Stimulated activated naive CD8-positive, alpha-beta T cell treated with anti-CD3 and anti-CD28 coated beads, Interleukin-15, Interleukin-2, amounts not matched to agents 100 U/mL and 50 U/mL, for 24 hours (primary cell): Measurements from ENCODE around the gene EMC1.
"Not testable (repeated sequence)": the region's sequence is repeated elsewhere in the genome, so short reads cannot be mapped to it uniquely, and the experiment has no call there.

Experiments
- ATAC-seq: fragments of 150-1000 bp; cut with Tn5 transposase; one replicate; pipeline ENCODE4 v1.10.0; 2021
- DNase-seq: peaks from one replicate; pipeline ENCODE4 v3.0.0; 2021

Gene EMC1

DNA sequence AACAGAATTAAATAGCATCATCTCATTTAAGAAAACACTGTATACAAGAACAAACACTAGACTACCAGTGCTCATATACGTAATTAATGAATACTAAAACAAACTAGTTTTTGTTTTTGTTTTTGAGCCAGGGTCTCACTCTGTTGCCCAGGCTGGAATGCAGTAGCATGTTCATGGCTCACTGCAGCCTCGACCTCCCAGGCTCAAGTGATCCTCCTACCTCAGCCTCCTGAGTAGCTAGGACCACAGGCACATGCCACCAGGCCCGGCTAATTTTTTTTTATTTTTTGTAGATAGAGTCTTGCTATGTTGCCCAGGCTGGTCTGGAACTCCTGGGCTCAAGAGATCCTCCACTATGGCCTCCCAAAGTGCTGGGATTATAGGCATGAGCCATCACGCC is 34.7 kb downstream of the EMC1 start:
- not testable (repeated sequence) for ATAC-seq, DNase-seq

DNA sequence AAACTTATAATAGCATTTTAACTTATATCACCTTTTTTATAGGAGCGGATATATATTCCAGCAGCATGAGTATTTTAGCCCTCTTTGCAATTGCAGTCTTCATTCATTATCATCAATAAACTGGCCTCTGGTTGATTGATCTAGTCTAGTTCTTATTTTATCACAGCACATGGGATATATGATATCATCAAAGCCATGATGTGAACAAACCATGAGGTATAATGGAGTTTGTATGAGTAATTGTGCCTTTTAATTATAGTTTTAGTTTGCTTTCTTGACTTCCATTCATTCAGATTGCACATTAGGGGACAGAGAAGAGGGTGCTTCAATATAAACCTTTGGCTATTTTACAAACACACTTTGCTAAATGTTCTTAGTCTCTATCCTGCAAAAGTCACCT is 37.7 kb downstream of the EMC1 start:
- no peak for DNase-seq
- ATAC-seq, result no peak

GRCh38 chr1:19212167-19212566 is 39.2 kb downstream of the EMC1 start:
- ATAC-seq (no peak), DNase-seq (no peak)

GRCh38 chr1:19210772-19211549 is 40.4 kb downstream of the EMC1 start:
- no peak for DNase-seq
- no peak for ATAC-seq

- ATAC-seq (peak; percentile 84), DNase-seq (peak; percentile 99)
Measured at GRCh38 chr1:19209990-19210771, 41.1 kb downstream of the EMC1 start, which contains the start of gene UBR4. Gene UBR4 (minus strand): TSS chr1:19210266. CDS start chr1:19210248, 18 bp downstream.

DNA sequence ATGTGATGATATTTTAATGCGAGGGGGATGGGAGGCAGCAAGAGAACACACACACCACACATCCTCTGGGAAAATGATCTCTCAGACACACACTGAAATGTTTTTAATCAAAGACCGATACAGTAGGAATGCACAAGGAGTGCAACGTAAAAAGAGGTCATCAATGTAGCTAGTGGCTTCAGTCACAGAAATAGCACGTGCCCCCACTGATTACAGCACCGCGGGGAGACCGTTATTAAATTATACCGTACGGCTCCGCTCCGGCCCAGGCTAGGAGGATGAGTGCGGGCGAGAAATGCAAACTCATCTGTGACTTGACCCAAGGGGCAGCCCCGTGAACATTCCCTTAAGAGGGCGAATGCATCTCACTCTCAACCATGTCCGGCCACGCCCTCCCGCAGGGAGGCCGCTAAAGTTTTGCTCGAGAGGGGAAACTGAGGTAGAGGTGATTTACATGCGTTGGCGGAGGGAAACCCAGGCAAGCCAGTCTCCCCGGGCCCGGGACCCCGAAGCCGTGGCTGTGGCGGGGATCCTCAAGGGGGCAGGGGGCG is 41.8 kb downstream of the EMC1 start:
- DNase-seq (peak; percentile 82), ATAC-seq (peak; percentile 81)

DNA sequence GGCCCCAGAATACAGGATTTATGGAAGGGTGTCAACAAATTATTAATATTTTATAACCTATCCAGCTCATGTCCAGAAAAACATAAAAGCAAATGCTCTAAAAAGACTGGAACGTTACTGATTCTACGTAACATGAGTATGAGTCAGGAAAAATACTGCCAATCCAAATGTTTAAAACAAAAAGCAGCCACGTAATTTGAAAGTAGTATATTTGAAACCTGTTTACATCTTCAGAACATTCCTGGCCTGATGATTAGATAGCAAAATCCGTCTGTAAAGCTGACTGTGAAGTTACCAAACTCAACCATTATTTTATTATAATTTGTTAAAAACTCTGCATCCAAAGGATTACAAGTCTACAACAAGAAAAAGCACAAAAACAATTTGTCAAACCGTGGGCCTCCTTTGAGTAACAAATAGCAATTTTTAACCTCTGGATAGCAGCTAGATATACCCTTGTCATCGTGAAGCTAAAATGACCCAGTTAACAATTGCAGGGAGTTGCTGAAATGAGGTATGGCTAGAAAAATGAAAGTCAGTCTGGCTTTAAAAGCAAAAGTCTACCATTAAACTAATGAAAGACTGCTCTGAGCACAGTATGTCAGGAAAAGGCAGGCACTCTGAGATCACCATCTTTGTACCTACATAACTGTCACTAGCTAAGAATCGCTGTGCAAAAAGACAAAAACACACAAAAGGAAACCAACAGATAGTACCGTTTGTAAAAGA is 42.5 kb downstream of the EMC1 start:
- ATAC-seq (no peak), DNase-seq (no peak)

GRCh38 chr1:19206947-19207346 is 44.4 kb downstream of the EMC1 start:
- ATAC-seq, result no peak
- DNase-seq, result no peak

DNA sequence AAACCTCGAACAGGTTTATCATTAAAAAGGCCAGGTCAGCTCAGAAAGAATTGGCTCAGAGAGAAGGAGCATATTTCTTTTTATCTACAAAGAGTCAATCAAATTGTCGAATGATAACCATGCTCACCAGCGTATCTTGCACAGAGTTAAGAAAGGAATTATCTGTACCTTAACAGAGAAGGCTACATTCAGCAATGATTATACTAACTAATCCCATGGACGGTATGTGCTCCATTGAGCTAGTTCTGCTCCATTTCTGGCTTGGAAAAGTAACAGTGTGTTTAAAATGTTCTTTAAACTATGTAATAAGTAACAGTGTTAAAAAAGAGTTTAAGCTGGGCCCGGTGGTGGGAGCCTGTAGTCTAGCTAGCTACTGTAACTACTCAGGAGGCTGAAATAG is 45.5 kb downstream of the EMC1 start:
- no peak for DNase-seq
- no peak for ATAC-seq

- DNase-seq (no peak), ATAC-seq (no peak)
Measured at GRCh38 chr1:19205403-19205802, 45.9 kb downstream of the EMC1 start.

DNA sequence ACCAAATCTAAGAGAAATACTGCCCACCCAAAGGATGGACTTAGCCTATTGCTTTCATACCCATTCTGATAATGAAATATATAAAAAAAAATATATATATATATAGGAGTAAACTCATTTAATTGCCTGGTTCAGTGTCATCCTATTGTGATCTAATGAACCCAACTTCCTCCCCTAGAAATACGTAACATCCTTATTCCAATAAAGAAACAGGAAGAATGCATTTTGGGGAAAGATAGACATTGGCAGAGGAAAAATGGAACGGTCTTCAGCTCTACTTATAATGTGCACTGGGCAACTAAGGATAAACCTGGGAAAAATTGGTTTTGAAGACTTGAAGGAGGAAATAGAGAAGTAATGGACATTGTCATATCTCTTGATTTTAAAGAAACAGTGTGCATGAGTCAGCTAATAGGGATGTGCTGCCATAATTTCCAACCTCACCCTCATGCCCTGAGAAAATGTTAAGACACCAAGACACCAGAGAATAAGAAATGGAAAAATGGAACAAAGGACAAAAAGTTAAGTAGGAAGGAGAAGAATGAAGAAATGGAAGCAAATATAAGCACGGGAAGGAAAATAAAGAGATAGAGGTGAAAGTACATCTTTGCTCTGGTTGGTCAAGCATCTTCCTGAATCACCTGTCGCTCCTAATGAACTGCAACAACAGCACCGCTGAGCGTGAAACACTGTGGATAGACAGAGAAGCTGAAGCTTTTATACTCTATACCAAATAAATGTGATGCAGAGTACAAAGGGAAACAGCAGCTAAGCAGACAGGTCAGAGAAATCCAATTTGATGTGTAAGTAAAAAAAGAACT is 46.7 kb downstream of the EMC1 start:
- ATAC-seq (no peak), DNase-seq (no peak)

DNA sequence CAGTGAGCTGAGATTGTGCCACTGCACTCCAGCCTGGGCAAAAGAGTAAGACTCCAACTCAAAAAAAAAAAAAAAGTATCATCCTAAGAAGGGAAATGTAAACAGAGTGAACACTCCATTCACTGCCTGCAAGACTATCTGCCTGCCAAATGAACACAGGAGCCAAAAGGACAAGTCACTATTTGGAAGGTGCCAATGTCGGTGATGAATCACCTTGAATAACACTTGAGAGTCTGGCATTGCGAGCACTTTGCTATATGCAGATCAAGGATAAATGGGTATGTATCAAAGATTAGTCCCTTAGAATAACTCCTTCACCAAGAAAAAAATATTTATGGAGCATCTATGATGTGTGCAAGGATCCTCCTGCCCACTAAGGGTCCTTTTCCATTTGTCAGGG is 47.9 kb downstream of the EMC1 start:
- ATAC-seq, result no peak

GRCh38 chr1:19202396-19202795 is 48.9 kb downstream of the EMC1 start:
- DNase-seq (no peak), ATAC-seq (no peak)

More for the DNA sequence above, 47.9 kb downstream of the EMC1 start:
- no peak for DNase-seq

- no peak for DNase-seq
- no peak for ATAC-seq
Measured at GRCh38 chr1:19199969-19200604, 51.2 kb downstream of the EMC1 start.

DNA sequence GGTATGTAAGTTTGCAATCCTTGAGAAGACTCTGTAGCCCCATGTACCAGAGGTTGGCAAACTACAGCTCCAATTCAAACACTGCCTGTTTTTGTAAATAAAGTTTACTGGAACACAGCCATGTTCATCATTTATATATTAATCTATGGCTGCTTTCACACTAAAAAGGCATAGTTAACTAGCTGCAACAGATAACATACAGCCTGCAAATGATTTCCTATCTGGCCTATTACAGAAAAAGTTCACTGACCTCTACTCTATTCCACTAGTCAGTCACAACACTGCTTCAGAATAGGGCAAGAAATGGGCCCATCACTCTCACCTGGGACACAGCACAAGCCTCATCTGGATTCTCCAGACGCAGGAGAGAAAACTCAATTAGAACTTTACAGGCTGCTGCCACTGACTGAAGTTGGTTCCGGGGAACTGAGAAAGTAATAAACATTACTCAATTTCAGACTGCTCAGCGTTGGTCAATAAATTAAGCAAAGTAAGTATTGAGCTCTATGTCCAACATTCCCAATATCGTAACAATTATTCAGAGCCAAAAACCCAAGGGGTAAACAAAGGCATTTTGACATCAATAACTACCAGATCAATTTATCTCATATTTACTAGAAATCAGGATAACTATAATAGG is 51.9 kb downstream of the EMC1 start:
- ATAC-seq (no peak), DNase-seq (no peak)

DNA sequence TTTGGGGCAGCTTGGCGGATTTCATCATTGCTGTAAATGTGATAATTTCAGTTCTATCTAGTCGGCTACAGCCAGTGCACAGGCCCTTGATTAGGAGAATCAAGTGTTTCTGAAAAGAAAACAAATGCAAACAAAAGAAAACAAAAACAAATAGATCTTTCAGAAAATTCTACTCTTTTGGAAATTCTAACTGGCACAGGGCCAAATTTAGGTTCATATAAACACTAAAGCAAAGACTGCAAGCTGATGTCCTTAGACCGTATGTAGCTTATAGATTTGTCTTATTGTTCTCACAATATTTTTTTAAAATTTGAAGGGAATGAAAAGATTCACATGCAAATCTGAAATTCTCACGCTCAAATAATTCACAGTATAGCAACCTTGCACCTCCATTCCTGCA is 52.5 kb downstream of the EMC1 start:
- ATAC-seq (no peak), DNase-seq (no peak)

- DNase-seq (no peak), ATAC-seq (no peak)
Measured at GRCh38 chr1:19197845-19198244, 53.5 kb downstream of the EMC1 start.

GRCh38 chr1:19196331-19196730 is 55.0 kb downstream of the EMC1 start:
- ATAC-seq, result no peak
- no peak for DNase-seq

DNA sequence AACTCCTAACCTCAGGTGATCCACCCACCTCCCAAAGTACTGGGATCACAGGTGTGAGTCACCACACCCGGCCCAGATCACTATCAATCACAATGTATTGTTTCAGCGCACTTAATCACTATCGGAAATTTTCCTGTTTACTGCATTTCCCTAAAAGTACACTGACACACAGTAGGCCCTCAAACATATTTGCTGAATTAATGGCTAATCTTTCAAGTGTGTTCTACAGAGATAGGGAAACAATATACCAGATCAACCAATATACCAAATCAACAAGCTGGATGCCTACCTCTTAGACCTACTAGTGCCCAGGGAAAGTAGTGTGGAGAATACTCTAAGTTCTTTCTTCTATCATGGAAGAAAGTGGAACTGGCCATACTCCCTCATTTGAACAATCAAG is 58.3 kb downstream of the EMC1 start:
- DNase-seq (no peak), ATAC-seq (no peak)

DNA sequence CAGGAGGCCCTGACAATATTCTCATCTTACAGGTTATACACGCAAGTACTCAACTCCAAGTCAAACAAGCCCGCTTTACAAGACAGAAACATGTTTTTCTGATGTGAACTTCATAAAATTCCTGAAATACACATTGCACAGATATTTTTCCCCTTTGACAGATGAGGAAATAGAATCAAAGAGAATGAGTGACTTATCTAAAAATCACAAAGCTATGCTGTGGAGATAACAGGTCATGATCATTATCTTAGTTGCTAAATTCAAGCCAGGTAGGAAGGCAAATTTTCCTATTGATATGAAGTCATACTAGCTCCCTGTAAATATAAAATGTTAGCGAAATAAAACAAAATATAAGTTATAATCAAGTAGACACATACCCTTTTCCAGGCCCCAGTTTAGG is 59.5 kb downstream of the EMC1 start:
- DNase-seq, result no peak
- ATAC-seq, result no peak

GRCh38 chr1:19190468-19190867 is 60.9 kb downstream of the EMC1 start:
- DNase-seq (no peak), ATAC-seq (no peak)
